C4-2B (cell line): ENCODE measurements around the gene RPS6KA6.

Experiments used
- CTCF ChIP-seq: fragments of 450-650 bp; conservative IDR thresholded peaks from 2 replicates; pipeline ENCODE4 v1.5.1; 2017; ENCODE audit warnings: mild to moderate bottlenecking
- ZFX ChIP-seq: fragments of 450-650 bp; IDR thresholded peaks from 2 replicates; pipeline ENCODE4 v1.6.1; 2017

GRCh38 chrX:84224741-84225140 lies 36.7 kb upstream of the RPS6KA6 start:
- TF ChIP-seq CTCF (no peak), ZFX (no peak)
